ENCODE results near the gene RPTN.
A peak's percentile ranks its signal among the peaks of the same experiment; 100 is the strongest.
"Not testable (repeated sequence)": the region's sequence is repeated elsewhere in the genome, so short reads cannot be mapped to it uniquely, and the experiment has no call there.

RPTN gene

GRCh38 chr1:152164517-152165136, 5.6 kb upstream of the RPTN start:
- DNase-seq = no peak

- no peak for DNase-seq
These were observed 3.9 kb upstream of the RPTN start for GRCh38 chr1:152162792-152163463.

- no peak for DNase-seq
These were observed 1.5 kb upstream of the RPTN start for GRCh38 chr1:152160576-152160975.

GRCh38 chr1:152153996-152154395, 5.0 kb downstream of the RPTN start:
- no peak for DNase-seq

- DNase-seq = no peak
These were observed 7.4 kb downstream of the RPTN start for GRCh38 chr1:152151646-152152045.

GRCh38 chr1:152148981-152149380, 10.0 kb downstream of the RPTN start:
- DNase-seq = no peak

GRCh38 chr1:152148051-152148450, 11.0 kb downstream of the RPTN start:
- DNase-seq = no peak

- no peak for DNase-seq
These were observed 13.3 kb downstream of the RPTN start for GRCh38 chr1:152145769-152146168.

GRCh38 chr1:152144674-152145183, 14.3 kb downstream of the RPTN start:
- not testable (repeated sequence) for DNase-seq

GRCh38 chr1:152143150-152143887, 15.7 kb downstream of the RPTN start:
- DNase-seq = peak; percentile 23

GRCh38 chr1:152141971-152142584, 16.9 kb downstream of the RPTN start:
- peak; percentile 19 for DNase-seq

- no peak for DNase-seq
These were observed 21.8 kb downstream of the RPTN start for GRCh38 chr1:152137215-152137614.

- no peak for DNase-seq
These were observed 28.8 kb downstream of the RPTN start for GRCh38 chr1:152130186-152130585.

- DNase-seq = no peak
These were observed 31.4 kb downstream of the RPTN start for GRCh38 chr1:152127673-152128072.

GRCh38 chr1:152125834-152126443, 33.1 kb downstream of the RPTN start:
- DNase-seq = no peak

- no peak for DNase-seq
These were observed 40.1 kb downstream of the RPTN start for GRCh38 chr1:152118915-152119314.

- DNase-seq = no peak
These were observed 43.7 kb downstream of the RPTN start, which contains the start of gene TCHH for GRCh38 chr1:152115344-152115743. Gene TCHH (minus strand): TSS chr1:152115444. CDS start chr1:152114080, 1,364 bp downstream.

- DNase-seq = no peak
These were observed 46.1 kb downstream of the RPTN start for GRCh38 chr1:152112885-152113432.

- peak; percentile 7 for DNase-seq
These were observed 46.7 kb downstream of the RPTN start for GRCh38 chr1:152112101-152112884.

- DNase-seq = peak; percentile 12
These were observed 47.5 kb downstream of the RPTN start for GRCh38 chr1:152111515-152111968.

- DNase-seq = peak; percentile 18
These were observed 48.0 kb downstream of the RPTN start for GRCh38 chr1:152110860-152111514.

All from stimulated activated CD4-positive, alpha-beta T cell treated with anti-CD3 and anti-CD28 coated beads, Interleukin-4, amount 100 ng/mL, for 24 hours (primary cell).